Measurements from ENCODE around the gene RNFT2. TPM values are rescaled to one million over a fixed set of nuclear protein-coding genes. Genes with fewer than 3 reads are reported as not detected.

Gene RNFT2
- total and polyA plus RNA-seq, 9 donors, result 0.88 to 2.1 (median 1.4) TPM

DNA sequence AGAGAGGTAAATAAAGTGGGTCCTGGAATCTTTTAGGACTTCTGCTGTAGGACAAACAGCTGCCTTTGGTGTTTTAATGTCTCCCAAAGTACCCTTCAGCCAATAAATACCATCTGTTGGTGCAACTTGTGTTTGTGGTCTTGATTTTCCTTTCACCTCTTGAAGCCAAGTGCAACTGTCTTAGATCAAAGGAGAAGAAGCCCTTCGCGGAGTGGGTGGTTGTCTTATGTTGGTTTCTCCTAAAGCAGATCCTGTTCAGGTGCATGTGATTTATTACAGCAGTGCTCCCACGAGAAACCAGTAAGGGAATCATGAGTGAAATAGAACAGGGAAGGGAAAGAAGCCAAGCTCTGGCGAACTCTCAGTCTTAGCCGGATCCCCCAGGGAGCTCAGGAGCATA lies 115.4 kb downstream of the RNFT2 start:
- Histone ChIP-seq H3K4me1 (ENCODE audit: control insufficient read depth, insufficient read depth, low read length) (no peaks in the 10 kb centered on the region), H3K4me3 (ENCODE audit: low read length) (no peak overlapping the region), H3K9me3 (replicated peaks; ENCODE audit: control insufficient read depth, low read depth, low read length) (no peaks in the 10 kb centered on the region), H3K36me3 (ENCODE audit: control insufficient read depth, insufficient read depth, low read length) (no peaks in the 10 kb centered on the region), H3K27me3 (ENCODE audit: control insufficient read depth, insufficient read depth, low read length) (peaks cover 2% of the 10 kb centered on the region), H3K27ac (ENCODE audit: low read length) (no peak overlapping the region)
- 20% methylated on average over 1 of the region's 5 CpGs for WGBS (ENCODE audit: insufficient coverage)
- no peak for DNase-seq

DNA sequence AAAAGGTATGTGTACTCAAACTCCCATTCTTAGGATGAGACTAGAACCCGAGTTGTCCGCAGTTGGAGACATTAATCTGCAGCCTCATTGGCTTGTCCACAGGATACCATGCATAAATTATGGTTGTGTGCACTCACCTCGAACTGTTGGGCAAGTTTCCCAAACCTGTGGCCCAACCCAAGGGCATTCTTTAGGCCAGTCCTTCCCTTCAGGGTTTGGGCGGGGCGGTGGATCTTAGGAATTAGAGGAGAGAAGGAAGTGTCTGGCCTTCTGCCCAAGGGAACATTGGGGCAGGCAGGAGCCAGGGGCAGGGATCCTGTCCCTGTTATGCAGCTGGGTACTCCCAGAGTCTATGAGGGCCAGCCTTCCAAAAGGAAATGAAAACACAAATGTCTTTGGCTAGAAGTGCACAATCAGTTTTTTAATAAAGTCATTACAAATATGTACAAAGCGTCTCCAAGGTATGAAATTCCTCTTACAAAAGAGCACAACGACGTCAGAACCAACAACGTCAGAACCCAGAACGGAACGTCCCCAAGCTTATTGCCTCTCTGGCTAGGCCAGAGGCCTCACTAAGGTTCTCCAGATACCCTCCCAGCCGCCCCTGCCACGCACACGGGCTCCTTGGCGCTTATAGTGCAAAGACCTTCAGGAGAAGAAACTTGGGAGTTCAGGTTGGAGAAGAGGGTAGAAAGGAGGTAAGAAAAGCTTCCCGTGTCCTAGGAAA lies 117.8 kb downstream of the RNFT2 start:
- Histone ChIP-seq H3K9me3 (replicated peaks; ENCODE audit: control insufficient read depth, low read depth, low read length) (no peaks in the 10 kb centered on the region), H3K27me3 (ENCODE audit: control insufficient read depth, insufficient read depth, low read length) (peaks cover 7% of the 10 kb centered on the region), H3K4me1 (ENCODE audit: control insufficient read depth, insufficient read depth, low read length) (peaks cover 11% of the 10 kb centered on the region), H3K27ac (ENCODE audit: low read length) (no peak overlapping the region), H3K36me3 (ENCODE audit: control insufficient read depth, insufficient read depth, low read length) (no peaks in the 10 kb centered on the region), H3K4me3 (ENCODE audit: low read length) (no peak overlapping the region)
- WGBS (ENCODE audit: insufficient coverage), result 79% methylated on average over 15 of the region's 16 CpGs
- no peak for DNase-seq

- no peak overlapping the region for H3K4me3 ChIP-seq (ENCODE audit: low read length)
- H3K4me1 ChIP-seq (ENCODE audit: control insufficient read depth, insufficient read depth, low read length), result peaks cover 18% of the 10 kb centered on the region
- no peaks in the 10 kb centered on the region for H3K36me3 ChIP-seq (ENCODE audit: control insufficient read depth, insufficient read depth, low read length)
- no peaks in the 10 kb centered on the region for H3K9me3 ChIP-seq (replicated peaks; ENCODE audit: control insufficient read depth, low read depth, low read length)
- H3K27ac ChIP-seq (ENCODE audit: low read length), result no peak overlapping the region
- DNase-seq, result no peak
- WGBS (ENCODE audit: insufficient coverage), result 75% methylated on average over 10 of the region's 11 CpGs
- peaks cover 7% of the 10 kb centered on the region for H3K27me3 ChIP-seq (ENCODE audit: control insufficient read depth, insufficient read depth, low read length)
Observed at GRCh38 chr12:116856729-116857128, 118.6 kb downstream of the RNFT2 start.

DNA sequence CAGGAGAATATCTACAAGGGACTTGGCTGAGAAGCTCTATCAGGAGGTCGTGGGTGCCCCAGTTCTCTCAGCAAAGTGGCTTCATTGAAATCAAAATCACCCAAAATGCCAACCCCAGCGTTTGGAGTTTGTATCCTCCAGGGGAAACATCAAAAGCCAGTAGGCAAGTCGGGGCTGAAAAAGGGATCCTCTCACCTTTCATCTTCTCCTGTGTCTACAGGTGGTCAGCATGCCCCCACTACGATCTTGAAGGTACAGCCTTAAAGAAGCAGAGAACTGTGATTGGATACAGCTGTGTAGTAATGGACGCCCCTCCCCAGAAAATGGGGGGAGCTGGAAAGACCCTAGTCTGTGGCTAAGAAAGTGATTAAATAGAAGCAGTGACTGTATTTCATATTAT lies 121.0 kb downstream of the RNFT2 start:
- no peak overlapping the region for H3K27ac ChIP-seq (ENCODE audit: low read length)
- H3K9me3 ChIP-seq (replicated peaks; ENCODE audit: control insufficient read depth, low read depth, low read length), result no peaks in the 10 kb centered on the region
- no peaks in the 10 kb centered on the region for H3K36me3 ChIP-seq (ENCODE audit: control insufficient read depth, insufficient read depth, low read length)
- peaks cover 8% of the 10 kb centered on the region for H3K27me3 ChIP-seq (ENCODE audit: control insufficient read depth, insufficient read depth, low read length)
- DNase-seq, result no peak
- WGBS (ENCODE audit: insufficient coverage), result 43% methylated on average over 2 of the region's 5 CpGs
- peaks cover 21% of the 10 kb centered on the region for H3K4me1 ChIP-seq (ENCODE audit: control insufficient read depth, insufficient read depth, low read length)
- H3K4me3 ChIP-seq (ENCODE audit: low read length), result no peak overlapping the region

- no CpG with 5 or more reads among the region's 3 CpGs for WGBS (ENCODE audit: insufficient coverage)
- Histone ChIP-seq H3K9me3 (replicated peaks; ENCODE audit: control insufficient read depth, low read depth, low read length) (no peaks in the 10 kb centered on the region), H3K27me3 (ENCODE audit: control insufficient read depth, insufficient read depth, low read length) (peaks cover 10% of the 10 kb centered on the region), H3K4me3 (ENCODE audit: low read length) (no peak overlapping the region), H3K36me3 (ENCODE audit: control insufficient read depth, insufficient read depth, low read length) (no peaks in the 10 kb centered on the region), H3K27ac (ENCODE audit: low read length) (no peak overlapping the region), H3K4me1 (ENCODE audit: control insufficient read depth, insufficient read depth, low read length) (peaks cover 21% of the 10 kb centered on the region)
- no peak for DNase-seq
Observed at GRCh38 chr12:116860263-116860662, 122.1 kb downstream of the RNFT2 start.

DNA sequence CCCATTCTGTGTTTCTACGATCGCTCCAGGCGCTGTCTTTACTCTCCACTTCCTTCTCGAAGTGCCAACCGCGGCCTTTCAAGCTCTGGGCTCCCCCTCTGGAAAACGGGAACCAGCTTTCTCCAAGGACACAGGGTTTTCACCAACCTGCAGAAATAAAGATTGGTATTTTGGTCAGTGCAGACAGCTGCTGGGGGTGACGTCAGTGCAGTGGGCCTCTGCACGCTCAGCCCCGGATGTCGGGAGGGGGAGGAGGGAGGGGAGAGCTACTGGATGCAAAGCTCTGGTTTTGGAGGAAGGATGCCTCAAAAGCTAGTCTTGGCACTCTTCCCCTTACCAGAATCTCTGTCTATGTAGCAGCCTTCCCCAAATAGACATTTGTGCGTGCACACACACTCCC lies 123.2 kb downstream of the RNFT2 start:
- no peaks in the 10 kb centered on the region for H3K9me3 ChIP-seq (replicated peaks; ENCODE audit: control insufficient read depth, low read depth, low read length)
- H3K27ac ChIP-seq (ENCODE audit: low read length), result no peak overlapping the region
- H3K4me3 ChIP-seq (ENCODE audit: low read length), result no peak overlapping the region
- DNase-seq, result peak; percentile 86
- 15% methylated on average over 4 of the region's 12 CpGs for WGBS (ENCODE audit: insufficient coverage)
- H3K36me3 ChIP-seq (ENCODE audit: control insufficient read depth, insufficient read depth, low read length), result no peaks in the 10 kb centered on the region
- H3K4me1 ChIP-seq (ENCODE audit: control insufficient read depth, insufficient read depth, low read length), result peaks cover 21% of the 10 kb centered on the region
- H3K27me3 ChIP-seq (ENCODE audit: control insufficient read depth, insufficient read depth, low read length), result peaks cover 13% of the 10 kb centered on the region

DNA sequence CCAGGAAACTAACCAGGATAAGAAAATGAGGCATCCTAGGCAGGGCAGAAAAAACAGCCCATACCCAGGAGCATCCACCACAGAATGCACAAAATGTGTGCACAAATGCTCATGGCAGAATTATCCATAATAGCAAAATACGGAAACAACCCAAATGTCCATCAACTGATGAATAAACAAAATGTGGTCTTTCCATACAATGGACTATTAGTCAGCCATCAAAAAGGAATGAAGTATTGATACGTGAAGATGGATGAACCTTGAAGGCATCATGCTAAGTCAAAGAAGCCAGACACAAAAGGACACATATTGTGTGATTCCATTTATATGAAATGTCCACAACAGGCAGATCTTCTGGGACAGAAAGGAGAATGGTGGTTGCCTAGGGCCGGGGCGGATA lies 124.1 kb downstream of the RNFT2 start:
- no peaks in the 10 kb centered on the region for H3K9me3 ChIP-seq (replicated peaks; ENCODE audit: control insufficient read depth, low read depth, low read length)
- H3K27me3 ChIP-seq (ENCODE audit: control insufficient read depth, insufficient read depth, low read length), result peaks cover 11% of the 10 kb centered on the region
- no peaks in the 10 kb centered on the region for H3K36me3 ChIP-seq (ENCODE audit: control insufficient read depth, insufficient read depth, low read length)
- peaks cover 21% of the 10 kb centered on the region for H3K4me1 ChIP-seq (ENCODE audit: control insufficient read depth, insufficient read depth, low read length)
- no peak overlapping the region for H3K4me3 ChIP-seq (ENCODE audit: low read length)
- WGBS (ENCODE audit: insufficient coverage), result no CpG with 5 or more reads among the region's 4 CpGs
- no peak overlapping the region for H3K27ac ChIP-seq (ENCODE audit: low read length)
- no peak for DNase-seq

- no peak for DNase-seq
- Histone ChIP-seq H3K27ac (ENCODE audit: low read length) (no peak overlapping the region), H3K27me3 (ENCODE audit: control insufficient read depth, insufficient read depth, low read length) (peaks cover 11% of the 10 kb centered on the region), H3K4me3 (ENCODE audit: low read length) (no peak overlapping the region), H3K36me3 (ENCODE audit: control insufficient read depth, insufficient read depth, low read length) (no peaks in the 10 kb centered on the region), H3K4me1 (ENCODE audit: control insufficient read depth, insufficient read depth, low read length) (peaks cover 21% of the 10 kb centered on the region), H3K9me3 (replicated peaks; ENCODE audit: control insufficient read depth, low read depth, low read length) (no peaks in the 10 kb centered on the region)
- WGBS (ENCODE audit: insufficient coverage), result 16% methylated on average over 4 of the region's 6 CpGs
Observed at GRCh38 chr12:116863275-116863767, 125.2 kb downstream of the RNFT2 start.

DNA sequence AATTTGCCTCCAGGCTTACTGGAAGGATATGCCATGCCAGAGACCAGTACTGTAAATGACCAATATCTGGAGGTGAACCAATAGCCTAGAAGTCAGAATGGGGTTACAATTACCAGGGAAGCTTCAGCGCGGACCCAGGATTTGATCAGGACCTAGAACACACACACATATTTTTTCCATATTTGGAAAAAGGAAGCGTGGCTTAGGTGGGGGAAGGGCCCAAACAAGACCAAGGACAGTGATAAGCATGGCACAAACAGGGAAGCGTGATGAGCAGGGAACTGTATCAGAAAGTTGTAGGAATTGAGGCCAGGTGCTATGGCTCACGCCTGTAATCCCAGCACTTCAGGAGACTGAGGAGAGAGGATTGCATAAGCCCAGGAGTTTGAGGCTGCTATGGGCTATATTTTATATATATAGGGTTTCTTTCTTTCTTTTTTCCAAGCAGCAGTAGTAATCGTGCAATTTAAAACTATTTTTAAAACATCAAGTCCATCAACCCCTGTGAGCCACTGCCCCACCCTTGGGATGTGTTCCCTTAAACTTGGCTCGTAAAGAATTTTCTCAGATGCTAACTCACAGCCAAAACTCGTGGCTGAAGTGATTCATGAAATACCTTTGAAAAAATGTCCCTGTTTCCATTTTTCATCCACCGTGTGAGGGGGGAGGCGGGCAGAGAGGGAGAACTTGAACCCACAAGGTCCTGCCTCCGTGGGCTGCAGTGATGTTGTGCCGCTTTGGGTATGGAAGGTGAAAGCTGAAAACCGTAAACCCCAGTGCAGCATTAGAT lies 126.5 kb downstream of the RNFT2 start:
- 69% methylated on average over 4 of the region's 13 CpGs for WGBS (ENCODE audit: insufficient coverage)
- H3K27ac ChIP-seq (ENCODE audit: low read length), result no peak overlapping the region
- peaks cover 8% of the 10 kb centered on the region for H3K27me3 ChIP-seq (ENCODE audit: control insufficient read depth, insufficient read depth, low read length)

GRCh38 chr12:116867523-116867922 lies 129.4 kb downstream of the RNFT2 start:
- no peak for DNase-seq
- H3K4me1 ChIP-seq (ENCODE audit: control insufficient read depth, insufficient read depth, low read length), result no peaks in the 10 kb centered on the region
- H3K36me3 ChIP-seq (ENCODE audit: control insufficient read depth, insufficient read depth, low read length), result no peaks in the 10 kb centered on the region
- no peak overlapping the region for H3K4me3 ChIP-seq (ENCODE audit: low read length)
- WGBS (ENCODE audit: insufficient coverage), result 83% methylated on average over 2 of the region's 2 CpGs
- peaks cover 12% of the 10 kb centered on the region for H3K27me3 ChIP-seq (ENCODE audit: control insufficient read depth, insufficient read depth, low read length)
- H3K27ac ChIP-seq (ENCODE audit: low read length), result no peak overlapping the region
- no peaks in the 10 kb centered on the region for H3K9me3 ChIP-seq (replicated peaks; ENCODE audit: control insufficient read depth, low read depth, low read length)

More for the DNA sequence above, 126.5 kb downstream of the RNFT2 start:
- peaks cover 18% of the 10 kb centered on the region for H3K4me1 ChIP-seq (ENCODE audit: control insufficient read depth, insufficient read depth, low read length)
- no peak overlapping the region for H3K4me3 ChIP-seq (ENCODE audit: low read length)
- H3K36me3 ChIP-seq (ENCODE audit: control insufficient read depth, insufficient read depth, low read length), result no peaks in the 10 kb centered on the region
- DNase-seq, result no peak
- no peaks in the 10 kb centered on the region for H3K9me3 ChIP-seq (replicated peaks; ENCODE audit: control insufficient read depth, low read depth, low read length)
